GM12878 (cell line): Measurements from ENCODE around the gene TET3. TPM values are rescaled to one million over a fixed set of nuclear protein-coding genes. Genes with fewer than 3 reads are reported as not detected.
A peak's percentile ranks its signal among the peaks of the same experiment; 100 is the strongest.

Experiments
- BHLHE40 ChIP-seq, 2 experiments: fragments of 450-650 bp in 1 of 2; IDR thresholded peaks; 2 replicates each; pipeline ENCODE4 v1.6.1; 2011 to 2017; ENCODE audit warnings: low read depth in 2 of 2, borderline replicate concordance in 1 of 2, improper control_type of control experiment in 1 of 2, low read length in 1 of 2, mild to moderate bottlenecking in 1 of 2
- BMI1 ChIP-seq: fragments of 450-650 bp; IDR thresholded peaks from 2 replicates; pipeline ENCODE4 v1.6.1; 2016; ENCODE audit warnings: mild to moderate bottlenecking, moderate library complexity, borderline replicate concordance
- BRCA1 ChIP-seq: IDR thresholded peaks from 2 replicates; pipeline ENCODE4 v1.6.1; 2011; ENCODE audit warnings: low read depth, low read length, improper control_type of control experiment
- CEBPB ChIP-seq, 2 experiments: fragments of 150-350 bp in 1 of 2; IDR thresholded peaks; 2 replicates each; pipeline ENCODE4 v1.6.1; 2012 to 2014; ENCODE audit warnings: low read depth in 2 of 2, low read length in 2 of 2, borderline replicate concordance in 1 of 2, inconsistent platforms in 1 of 2
- CHD2 ChIP-seq: IDR thresholded peaks from 2 replicates; pipeline ENCODE4 v1.6.1; 2011; ENCODE audit warnings: low read depth, low read length, improper control_type of control experiment, borderline replicate concordance
- CREB1 ChIP-seq: IDR thresholded peaks from 2 replicates; pipeline ENCODE4 v1.6.1; 2012; ENCODE audit warnings: low read depth, mild to moderate bottlenecking, inconsistent platforms
- CTCF ChIP-seq, 3 experiments: IDR thresholded peaks in 2 of 3; conservative IDR thresholded peaks in 1 of 3; 2 replicates each; pipeline ENCODE4 v1.5.1; 2011; ENCODE audit warnings: low read depth in 3 of 3, low read length in 3 of 3, mild to moderate bottlenecking in 3 of 3, control low read depth in 2 of 3, moderate library complexity in 2 of 3, inconsistent platforms in 1 of 3, mixed read lengths in 1 of 3; ENCODE audit not compliant: control insufficient read depth in 2 of 3, insufficient read depth in 1 of 3; ENCODE audit errors: extremely low read depth in 1 of 3
- FOXK2 ChIP-seq: fragments of 450-650 bp; IDR thresholded peaks from 2 replicates; pipeline ENCODE4 v1.6.1; 2017; ENCODE audit warnings: mild to moderate bottlenecking, moderate library complexity
- HCFC1 ChIP-seq: fragments of 150-350 bp; IDR thresholded peaks from 2 replicates; pipeline ENCODE4 v1.6.1; 2014; ENCODE audit warnings: low read length
- JUND ChIP-seq: IDR thresholded peaks from 2 replicates; pipeline ENCODE4 v1.6.1; 2012; ENCODE audit warnings: low read depth, mild to moderate bottlenecking, low read length, improper control_type of control experiment, moderate library complexity
- KAT2A ChIP-seq: conservative IDR thresholded peaks from 2 replicates; pipeline ENCODE4 v1.6.1; 2011; ENCODE audit warnings: low read depth, low read length; ENCODE audit not compliant: control insufficient read depth
- NFIC ChIP-seq: IDR thresholded peaks from 2 replicates; pipeline ENCODE4 v1.6.1; 2012; ENCODE audit warnings: low read depth, mild to moderate bottlenecking, inconsistent platforms, low read length, moderate library complexity
- NFXL1 ChIP-seq: fragments of 450-650 bp; IDR thresholded peaks from 2 replicates; pipeline ENCODE4 v1.6.1; 2017; ENCODE audit warnings: antibody characterized with exemption, mild to moderate bottlenecking, borderline replicate concordance
- NKRF ChIP-seq: fragments of 450-650 bp; conservative IDR thresholded peaks from 2 replicates; pipeline ENCODE4 v1.6.1; 2017; ENCODE audit warnings: mild to moderate bottlenecking, moderate library complexity
- PAX5 ChIP-seq: IDR thresholded peaks from 2 replicates; pipeline ENCODE4 v1.6.1; 2011; ENCODE audit warnings: low read depth, low read length, borderline replicate concordance
- POLR2A ChIP-seq: IDR thresholded peaks from 2 replicates; pipeline ENCODE4 v1.6.1; 2011; ENCODE audit warnings: low read depth, mild to moderate bottlenecking, low read length
- RFX5 ChIP-seq: IDR thresholded peaks from 2 replicates; pipeline ENCODE4 v1.6.1; 2011; ENCODE audit warnings: low read depth, low read length, improper control_type of control experiment
- USF1 ChIP-seq: IDR thresholded peaks from 2 replicates; pipeline ENCODE4 v1.6.1; 2011; ENCODE audit warnings: borderline replicate concordance, low read depth, mild to moderate bottlenecking, moderate library complexity, mixed read lengths, low read length; ENCODE audit not compliant: insufficient read depth; ENCODE audit errors: extremely low read length
- ZNF207 ChIP-seq: fragments of 450-650 bp; IDR thresholded peaks from 2 replicates; pipeline ENCODE4 v1.6.1; 2014; ENCODE audit warnings: antibody characterized with exemption, mild to moderate bottlenecking, borderline replicate concordance
- ZNF217 ChIP-seq: fragments of 450-650 bp; IDR thresholded peaks from 2 replicates; pipeline ENCODE4 v1.6.1; 2017; ENCODE audit warnings: antibody characterized with exemption, mild to moderate bottlenecking
- ZNF592 ChIP-seq: fragments of 450-650 bp; IDR thresholded peaks from 2 replicates; pipeline ENCODE4 v1.6.1; 2017; ENCODE audit warnings: mild to moderate bottlenecking, moderate library complexity
- ZNF622 ChIP-seq: fragments of 450-650 bp; IDR thresholded peaks from 2 replicates; pipeline ENCODE4 v1.6.1; 2017; ENCODE audit warnings: mild to moderate bottlenecking, inconsistent platforms
- polyA plus RNA-seq, 11 experiments: library from polyadenylated mRNA; depleted of rRNA in 4 of 11; unstranded in 6 of 11; stranded (reverse) in 5 of 11; fragments of >200 nt; fragmentation: Nextera tagmentation in 4 of 11; fragmentation: Illumina TruSeq in 1 of 11; extraction: Ambion mirVana in 4 of 11; extraction: Trizol in 1 of 11; gene quantifications; 1 replicate in 1 of 11; 2 replicates in 10 of 11; pipeline versions ENCODE4 v1.2.1 to v1.2.3, GENCODE V29; 2011 to 2016; ENCODE audit warnings: inconsistent platforms in 2 of 11, missing spikeins in 2 of 11, low read depth in 1 of 11
- total RNA-seq, 4 experiments: library from RNA; depleted of rRNA in 3 of 4; stranded (reverse); fragments of >200 nt in 3 of 4; fragmentation: Illumina TruSeq in 1 of 4; extraction: Trizol in 1 of 4; gene quantifications; 2 replicates each; pipeline versions ENCODE4 v1.2.1 to v1.2.3, GENCODE V29; 2013 to 2021

TET3 gene
- total and polyA plus RNA-seq, 10 of the 15 experiments (the other 5 are each of a cell fraction or from before 2014, with no cell fraction given), result 0.77 to 25.9 (median 8.5) TPM

GRCh38 chr2:73963385-73964120 lies 21.2 kb upstream of the TET3 start (continued):
- TF ChIP-seq ZNF207, result no peak
- TF ChIP-seq HCFC1, result no peak
- no peak for TF ChIP-seq NKRF
- TF ChIP-seq CEBPB (IDR thresholded peaks at IDR 0.05; ENCODE audit: borderline replicate concordance in 1 of 2, low read depth in 2 of 2, low read length in 2 of 2), result no peak
- no peak for TF ChIP-seq ZNF592
- no peak for TF ChIP-seq BMI1
- peak; percentile 46; the same call in 1 of the 2 replicates for TF ChIP-seq JUND
- no peak for TF ChIP-seq CTCF (IDR thresholded peaks at IDR 0.05 in 2 of 3, conservative IDR thresholded peaks at IDR 0.05 in 1 of 3; ENCODE audit: control insufficient read depth in 2 of 3, extremely low read depth in 1 of 3, insufficient read depth in 1 of 3, low read depth in 3 of 3, low read length in 3 of 3)
- TF ChIP-seq FOXK2, result no peak
- TF ChIP-seq POLR2A, result peak; percentile 33; the same call in 1 of the 2 replicates
- no peak for TF ChIP-seq USF1
- no peak for TF ChIP-seq CHD2
- TF ChIP-seq ZNF217, result no peak
- TF ChIP-seq NFXL1, result no peak
- no peak for TF ChIP-seq RFX5
- peak; percentile 24 to 44; a peak in 1 of 4 replicates for TF ChIP-seq BHLHE40 (IDR thresholded peaks at IDR 0.05; ENCODE audit: borderline replicate concordance in 1 of 2, low read depth in 2 of 2, low read length in 1 of 2)
- peak; percentile 73; the same call in 1 of the 2 replicates for TF ChIP-seq CREB1
- no peak for TF ChIP-seq BRCA1
- TF ChIP-seq PAX5, result no peak
- peak; percentile 62; the same call in 1 of the 2 replicates for TF ChIP-seq NFIC
- TF ChIP-seq KAT2A, result no peak
- TF ChIP-seq ZNF622, result no peak
